A673 (cell line): Measurements from ENCODE around the gene CFAP97D1. TPM values are rescaled to one million over a fixed set of nuclear protein-coding genes. Genes with fewer than 3 reads are reported as not detected.

Experiments used
- BruUV-seq: library from RNA; stranded (reverse); fragments of 400-500 nt; replicated peaks from 2 replicates; lab custom pipeline; 2021; lab: Mats Ljungman, UMichigan
- CTCF ChIA-PET: fragments of 300-600 bp; sonication (Branson Sonifier 250); formaldehyde crosslinking; loops from one replicate; lab custom pipeline; 2022; ENCODE audit warnings: antibody characterized with exemption; lab: Charles Lee
- POLR2A ChIA-PET: fragments of 300-600 bp; sonication (Branson Sonifier 250); formaldehyde crosslinking; loops from one replicate; lab custom pipeline; 2022; ENCODE audit warnings: antibody characterized with exemption; ENCODE audit not compliant: low non-redundant PET; lab: Charles Lee
- DNase-seq: peaks from one replicate; pipeline ENCODE4 v3.0.0-alpha.2; 2015; ENCODE audit warnings: low spot score
- H3K27ac ChIP-seq: fragments of 200-600 bp; sonication (generic); 2 replicates; pipeline ENCODE4 v1.5.1; 2016; ENCODE audit warnings: mixed run types, low read depth, mild to moderate bottlenecking, mixed read lengths, antibody characterized with exemption, low read length; ENCODE audit not compliant: poor library complexity, severe bottlenecking
- H3K27me3 ChIP-seq: fragments of 200-600 bp; sonication (generic); replicated peaks from 2 replicates; pipeline ENCODE4 v1.6.1; 2017; ENCODE audit warnings: mixed run types, low read depth, mild to moderate bottlenecking, mixed read lengths, antibody characterized with exemption, low read length; ENCODE audit not compliant: insufficient read depth, poor library complexity
- H3K36me3 ChIP-seq: fragments of 200-600 bp; sonication (generic); 2 replicates; pipeline ENCODE4 v1.6.1; 2016; ENCODE audit warnings: mixed run types, mild to moderate bottlenecking, mixed read lengths, antibody characterized with exemption, low read length; ENCODE audit not compliant: insufficient read depth, poor library complexity, severe bottlenecking
- H3K4me1 ChIP-seq: fragments of 200-600 bp; sonication (generic); 2 replicates; pipeline ENCODE4 v1.6.1; 2017; ENCODE audit warnings: mixed run types, mild to moderate bottlenecking, mixed read lengths, antibody characterized with exemption, low read length; ENCODE audit not compliant: insufficient read depth, poor library complexity, severe bottlenecking
- H3K4me3 ChIP-seq: fragments of 200-600 bp; sonication (generic); 2 replicates; pipeline ENCODE4 v1.5.1; 2016; ENCODE audit warnings: low read depth, mixed run types, mild to moderate bottlenecking, mixed read lengths, low read length; ENCODE audit not compliant: poor library complexity, severe bottlenecking
- H3K9me3 ChIP-seq: fragments of 200-600 bp; sonication (generic); 2 replicates; pipeline ENCODE4 v1.6.1; 2016; ENCODE audit warnings: mixed run types, low read depth, mild to moderate bottlenecking, mixed read lengths, antibody characterized with exemption, low read length; ENCODE audit not compliant: poor library complexity, severe bottlenecking
- CTCF ChIP-seq: fragments of 300-800, 200-600 bp; sonication (generic); conservative IDR thresholded peaks from 2 replicates; pipeline ENCODE4 v1.5.1; 2017; ENCODE audit warnings: low read depth, mild to moderate bottlenecking, antibody characterized with exemption, low read length, moderate library complexity, mixed read lengths
- EZH2 ChIP-seq: fragments of 200-600 bp; sonication (generic); IDR thresholded peaks from 2 replicates; pipeline ENCODE4 v1.6.1; 2017; ENCODE audit warnings: borderline replicate concordance, low read depth, mild to moderate bottlenecking, mixed read lengths, antibody characterized with exemption, low read length; ENCODE audit not compliant: poor library complexity, severe bottlenecking
- intact Hi-C: fragments of 100-400 bp; cut with micrococcal nuclease; formaldehyde crosslinking; loops from one replicate; pipeline ENCODE4 v1.10.0; 2022; ENCODE audit not compliant: unreplicated experiment
- total RNA-seq: library from RNA; stranded (reverse); gene quantifications from 2 replicates; pipeline ENCODE4 v1.2.3, GENCODE V29; 2021

CFAP97D1 gene
- total RNA-seq, 1 experiment from 2014 or later: not detected

GRCh38 chr17:43829738-43830137, 49.5 kb downstream of the CFAP97D1 start:
- ChIA-PET POLR2A (no interaction called here), CTCF (no interaction called here)
- TF ChIP-seq CTCF (no peak), EZH2 (no peak)
- H3K36me3 ChIP-seq: no peaks in the 10 kb centered on the region
- H3K27ac ChIP-seq: no peak overlapping the region
- no peaks in the 10 kb centered on the region for H3K27me3 ChIP-seq
- no peaks in the 10 kb centered on the region for H3K9me3 ChIP-seq
- intact Hi-C loops: no loop called here
- BruUV-seq: no TSS peak
- no peaks in the 10 kb centered on the region for H3K4me1 ChIP-seq
- H3K4me3 ChIP-seq: no peak overlapping the region
- no peak for DNase-seq

GRCh38 chr17:43830510-43831140, 50.4 kb downstream of the CFAP97D1 start:
- no TSS peak for BruUV-seq
- Histone ChIP-seq H3K36me3 (no peaks in the 10 kb centered on the region), H3K27ac (no peak overlapping the region), H3K4me1 (no peaks in the 10 kb centered on the region), H3K27me3 (no peaks in the 10 kb centered on the region), H3K4me3 (no peak overlapping the region), H3K9me3 (no peaks in the 10 kb centered on the region)
- TF ChIP-seq CTCF (no peak), EZH2 (no peak)
- DNase-seq: no peak
- POLR2A ChIA-PET: no interaction called here
- intact Hi-C loops: no loop called here
- CTCF ChIA-PET: no interaction called here

- POLR2A ChIA-PET: no interaction called here
- no peak overlapping the region for H3K27ac ChIP-seq
- no peak for DNase-seq
- no peaks in the 10 kb centered on the region for H3K27me3 ChIP-seq
- H3K9me3 ChIP-seq: no peaks in the 10 kb centered on the region
- peak overlapping the region; percentile 58 for H3K4me3 ChIP-seq
- H3K36me3 ChIP-seq: no peaks in the 10 kb centered on the region
- intact Hi-C loops: no loop called here
- CTCF ChIA-PET: no interaction called here
- no peaks in the 10 kb centered on the region for H3K4me1 ChIP-seq
- TF ChIP-seq EZH2 (no peak), CTCF (no peak)
- BruUV-seq: no TSS peak
These were observed 51.4 kb downstream of the CFAP97D1 start for GRCh38 chr17:43831633-43832032.
